Endothelial cell (in vitro differentiated cells): ENCODE data around the gene OLFM2. TPM values are rescaled to one million over a fixed set of nuclear protein-coding genes. Genes with fewer than 3 reads are reported as not detected.
A peak's percentile ranks its signal among the peaks of the same experiment; 100 is the strongest.
"Not testable (repeated sequence)": the region's sequence is repeated elsewhere in the genome, so short reads cannot be mapped to it uniquely, and the experiment has no call there.

Experiments used
- DNase-seq: peaks from one replicate; pipeline ENCODE4 v3.0.0; 2021; ENCODE audit warnings: low spot score
- H3K27ac Mint-ChIP-seq: one replicate; pipeline ENCODE4 v1.8.0; 2021; ENCODE audit warnings: mixed read lengths, inconsistent platforms; ENCODE audit not compliant: unreplicated experiment
- H3K27me3 Mint-ChIP-seq: one replicate; pipeline ENCODE4 v1.8.0; 2021; ENCODE audit warnings: mild to moderate bottlenecking, moderate library complexity, mixed read lengths, inconsistent platforms; ENCODE audit not compliant: unreplicated experiment
- H3K36me3 Mint-ChIP-seq: one replicate; pipeline ENCODE4 v1.8.0; 2021; ENCODE audit warnings: mild to moderate bottlenecking, low read depth, mixed read lengths, inconsistent platforms; ENCODE audit not compliant: unreplicated experiment
- H3K4me1 Mint-ChIP-seq: one replicate; pipeline ENCODE4 v1.8.0; 2021; ENCODE audit warnings: mild to moderate bottlenecking, mixed read lengths, inconsistent platforms; ENCODE audit not compliant: unreplicated experiment
- H3K4me3 Mint-ChIP-seq: one replicate; pipeline ENCODE4 v1.8.0; 2021; ENCODE audit warnings: mild to moderate bottlenecking, mixed read lengths, inconsistent platforms; ENCODE audit not compliant: unreplicated experiment
- H3K9me3 Mint-ChIP-seq: one replicate; pipeline ENCODE4 v1.8.0; 2021; ENCODE audit warnings: mixed read lengths, inconsistent platforms; ENCODE audit not compliant: unreplicated experiment
- total RNA-seq: library from RNA; stranded (reverse); fragmentation: NEBNext Ultra II Directional; extraction: Animal tissue kit (Norgen Biotek cat#: 25700); gene quantifications from one replicate; pipeline ENCODE4 v1.2.1, GENCODE V29; 2021; ENCODE audit not compliant: unreplicated experiment
- TF ChIP-seq, protein P1 (sequence below): fragments of 200-600 bp; sonication (generic); IDR thresholded peaks from one replicate; pipeline ENCODE4 v1.5.0; 2021; ENCODE audit warnings: antibody characterized with exemption; ENCODE audit not compliant: unreplicated experiment

The OLFM2 gene
- total RNA-seq, 1 donor from 2014 or later, result 12.0 TPM

DNA sequence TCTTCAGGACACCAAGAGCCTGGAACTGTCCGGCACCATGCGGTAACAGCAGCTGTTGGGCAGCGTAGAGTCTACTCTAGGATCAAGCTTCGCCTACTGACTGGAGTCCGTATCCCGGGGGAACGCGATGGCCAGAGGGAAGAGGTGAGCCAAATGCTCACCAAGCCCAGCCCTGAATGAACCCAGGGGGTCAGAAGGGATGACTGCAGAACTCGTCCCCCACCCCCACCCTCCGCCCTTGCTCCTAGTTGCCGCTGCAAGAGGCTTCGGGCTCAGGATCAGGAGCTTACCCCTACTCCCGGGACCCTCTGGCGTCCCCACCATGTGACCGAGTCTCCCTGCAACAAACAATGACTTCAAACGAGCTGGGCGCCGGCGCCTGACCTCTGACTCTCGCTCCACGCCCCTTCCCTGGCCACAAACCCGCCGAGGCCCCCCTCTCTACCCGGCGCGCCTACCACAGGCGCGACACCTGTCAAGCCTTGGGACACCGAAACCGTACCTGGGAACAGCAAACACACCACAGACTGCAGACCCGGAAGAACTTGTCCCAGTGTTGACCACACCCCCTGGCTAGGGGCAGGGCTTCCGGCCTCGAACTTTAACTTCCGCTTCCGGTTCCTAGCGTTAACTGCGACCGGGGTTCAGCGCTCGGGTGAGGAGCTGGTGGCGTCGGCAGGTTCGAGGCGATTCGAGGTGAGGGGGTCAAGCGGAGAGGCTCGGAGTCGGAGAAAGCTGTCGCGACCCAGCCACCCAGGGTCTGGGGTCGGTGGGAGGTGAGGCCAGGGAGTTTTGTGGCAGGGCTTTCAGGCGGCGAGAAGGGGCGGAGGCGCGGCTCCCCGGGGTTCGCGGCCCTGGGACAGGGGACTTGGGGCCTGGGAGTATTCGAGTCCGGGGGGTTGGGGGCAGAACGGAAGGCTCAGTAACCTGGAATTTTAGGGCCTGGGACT is 108.8 kb downstream of the OLFM2 start, which contains the start of gene UBL5:
Gene UBL5, plus strand, starts transcription at position 630 of the 950 bp plus-strand sequence. CDS start 420 bp downstream, outside the sequence.
- Mint-ChIP-seq H3K27me3 (peaks cover 12% of the 10 kb centered on the region), H3K4me3 (peak within 1 kb of the TSS; percentile 100), H3K36me3 (peaks cover 10% of the 10 kb centered on the region), H3K27ac (peak within 1 kb of the TSS; percentile 99), H3K4me1 (peaks cover 18% of the 10 kb centered on the region), H3K9me3 (no peaks in the 10 kb centered on the region)
- TF ChIP-seq, protein P1, sequence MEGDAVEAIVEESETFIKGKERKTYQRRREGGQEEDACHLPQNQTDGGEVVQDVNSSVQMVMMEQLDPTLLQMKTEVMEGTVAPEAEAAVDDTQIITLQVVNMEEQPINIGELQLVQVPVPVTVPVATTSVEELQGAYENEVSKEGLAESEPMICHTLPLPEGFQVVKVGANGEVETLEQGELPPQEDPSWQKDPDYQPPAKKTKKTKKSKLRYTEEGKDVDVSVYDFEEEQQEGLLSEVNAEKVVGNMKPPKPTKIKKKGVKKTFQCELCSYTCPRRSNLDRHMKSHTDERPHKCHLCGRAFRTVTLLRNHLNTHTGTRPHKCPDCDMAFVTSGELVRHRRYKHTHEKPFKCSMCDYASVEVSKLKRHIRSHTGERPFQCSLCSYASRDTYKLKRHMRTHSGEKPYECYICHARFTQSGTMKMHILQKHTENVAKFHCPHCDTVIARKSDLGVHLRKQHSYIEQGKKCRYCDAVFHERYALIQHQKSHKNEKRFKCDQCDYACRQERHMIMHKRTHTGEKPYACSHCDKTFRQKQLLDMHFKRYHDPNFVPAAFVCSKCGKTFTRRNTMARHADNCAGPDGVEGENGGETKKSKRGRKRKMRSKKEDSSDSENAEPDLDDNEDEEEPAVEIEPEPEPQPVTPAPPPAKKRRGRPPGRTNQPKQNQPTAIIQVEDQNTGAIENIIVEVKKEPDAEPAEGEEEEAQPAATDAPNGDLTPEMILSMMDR, result no peak
- DNase-seq, result peak; percentile 83

DNA sequence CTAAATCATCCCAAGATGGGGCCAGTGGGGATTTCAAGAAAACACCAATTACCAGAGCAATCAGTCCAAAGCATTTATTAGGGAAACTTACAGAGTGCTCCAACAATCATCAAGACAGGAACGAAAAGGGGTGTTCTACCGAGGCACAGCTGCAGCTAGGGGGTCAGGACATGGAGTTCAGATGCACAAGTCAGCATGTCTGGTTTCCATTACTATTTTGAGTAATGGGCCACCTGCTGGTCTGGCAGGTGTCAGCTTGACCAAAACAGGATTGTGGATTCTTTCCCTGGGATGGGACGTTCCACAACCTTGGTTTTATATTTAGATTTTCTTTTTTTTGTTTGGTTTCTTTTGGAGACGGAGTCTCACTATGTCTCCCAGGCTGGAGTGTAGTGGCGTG is 112.5 kb downstream of the OLFM2 start:
- no peak overlapping the region for H3K4me3 Mint-ChIP-seq
- H3K27ac Mint-ChIP-seq, result no peak overlapping the region
- peaks cover 20% of the 10 kb centered on the region for H3K4me1 Mint-ChIP-seq
- no peak for DNase-seq
- peaks cover 17% of the 10 kb centered on the region for H3K27me3 Mint-ChIP-seq
- peaks cover 4% of the 10 kb centered on the region for H3K36me3 Mint-ChIP-seq
- no peaks in the 10 kb centered on the region for H3K9me3 Mint-ChIP-seq
- TF ChIP-seq, protein P1, result no peak

DNA sequence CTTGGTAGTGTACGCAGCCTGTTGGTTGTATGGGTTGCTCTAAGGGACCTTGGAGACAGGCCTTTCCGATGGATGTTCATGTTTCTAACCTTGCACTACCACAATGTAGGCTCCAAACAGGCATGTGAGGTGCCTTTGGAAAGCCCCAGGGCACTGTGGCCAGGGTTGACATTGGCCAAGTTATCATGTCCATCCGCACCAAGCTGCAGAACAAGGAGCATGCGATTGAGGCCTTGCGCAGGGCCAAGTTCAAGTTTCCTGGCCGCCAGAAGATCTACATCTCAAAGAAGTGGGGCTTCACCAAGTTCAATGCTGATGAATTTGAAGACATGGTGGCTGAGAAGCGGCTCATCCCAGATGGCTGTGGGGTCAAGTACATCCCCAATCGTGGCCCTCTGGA is 116.3 kb downstream of the OLFM2 start:
- not testable (repeated sequence) for H3K27ac Mint-ChIP-seq, DNase-seq, H3K9me3 Mint-ChIP-seq
- H3K36me3 Mint-ChIP-seq, result peaks cover 26% of the 10 kb centered on the region
- H3K4me3 Mint-ChIP-seq, result peak overlapping the region; percentile 93
- H3K27me3 Mint-ChIP-seq, result peaks cover 10% of the 10 kb centered on the region
- peaks cover 11% of the 10 kb centered on the region for H3K4me1 Mint-ChIP-seq

DNA sequence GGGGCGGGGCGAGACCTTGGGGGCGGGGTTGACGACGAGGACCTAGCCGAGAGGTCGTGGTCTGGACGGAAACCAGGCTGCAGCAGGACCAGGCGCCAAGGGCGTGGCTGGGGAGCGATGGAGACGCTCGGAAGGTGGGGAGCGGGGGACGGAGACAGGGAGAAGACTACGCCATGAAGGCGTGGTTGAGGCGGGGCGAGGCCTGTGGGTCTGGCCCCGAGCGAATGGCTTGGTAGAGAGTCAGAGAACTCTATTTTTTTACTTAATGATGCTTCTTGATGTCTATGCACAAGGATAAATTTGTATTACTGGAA is 116.8 kb downstream of the OLFM2 start:
- peak overlapping the region; percentile 93 for H3K4me3 Mint-ChIP-seq
- TF ChIP-seq, protein P1, result no peak
- H3K36me3 Mint-ChIP-seq, result peaks cover 30% of the 10 kb centered on the region
- peaks cover 4% of the 10 kb centered on the region for H3K9me3 Mint-ChIP-seq
- peaks cover 10% of the 10 kb centered on the region for H3K27me3 Mint-ChIP-seq
- no peak overlapping the region for H3K27ac Mint-ChIP-seq
- H3K4me1 Mint-ChIP-seq, result peaks cover 11% of the 10 kb centered on the region
- no peak for DNase-seq

DNA sequence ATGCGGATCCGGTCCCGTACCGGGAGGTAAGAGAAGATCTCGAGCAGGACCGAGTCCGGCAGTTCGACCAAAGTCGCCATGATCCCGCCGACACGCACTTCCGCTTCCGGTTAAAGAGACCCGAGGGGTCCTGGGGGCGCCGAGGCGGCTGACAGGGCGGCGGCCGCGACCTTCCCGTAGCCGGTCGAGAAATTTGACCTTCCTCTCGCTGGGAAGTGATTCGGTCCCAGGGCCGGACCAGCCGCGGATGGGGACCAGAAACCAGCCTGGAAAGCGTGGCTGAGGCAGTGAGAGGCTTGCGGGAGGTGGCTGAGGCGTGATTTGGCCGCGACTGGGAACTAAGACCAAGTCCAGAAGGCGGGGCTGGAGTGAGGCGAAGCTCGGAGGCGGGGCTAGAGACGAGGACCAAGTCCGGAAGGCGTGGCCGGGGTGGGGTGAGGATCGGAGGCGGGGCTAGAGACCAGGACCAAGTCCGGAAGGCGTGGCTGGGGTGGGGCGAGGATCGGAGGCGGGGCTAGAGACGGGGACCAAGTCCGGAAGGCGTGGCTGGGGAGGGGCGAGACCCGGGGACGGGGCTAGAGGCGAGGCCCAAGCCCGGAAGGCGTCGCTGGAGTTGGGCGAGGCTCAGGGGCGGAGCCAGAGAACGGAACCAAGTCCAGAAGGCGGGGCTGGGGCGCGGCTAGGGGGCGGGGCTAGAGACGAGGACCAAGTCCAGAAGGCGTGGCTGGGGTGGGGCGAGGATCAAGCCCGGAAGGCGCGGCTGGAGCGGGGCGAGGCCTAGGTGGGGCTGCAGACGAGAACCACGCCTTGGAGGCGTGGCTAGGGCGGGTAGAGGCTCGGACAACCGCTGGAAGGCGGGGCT is 117.3 kb downstream of the OLFM2 start, which contains the start of gene FBXL12:
Gene FBXL12, minus strand, starts transcription at position 346 of the 862 bp plus-strand sequence. Its CDS starts 266 bp downstream, at position 80.
- Mint-ChIP-seq H3K4me3 (peak within 1 kb of the TSS; percentile 93), H3K9me3 (peaks cover 4% of the 10 kb centered on the region), H3K4me1 (peaks cover 11% of the 10 kb centered on the region), H3K27me3 (peaks cover 10% of the 10 kb centered on the region), H3K27ac (peak within 1 kb of the TSS; percentile 88), H3K36me3 (peaks cover 32% of the 10 kb centered on the region)
- TF ChIP-seq, protein P1, result no peak
- peak; percentile 100 for DNase-seq
